GM12891 (cell line): Measurements from ENCODE around the gene TIMP2.

ENCODE experiments used
- POLR2A ChIP-seq: IDR thresholded peaks from 2 replicates; pipeline ENCODE4 v1.6.1; 2011; ENCODE audit warnings: low read depth, low read length, control low read depth
- POLR2AphosphoS5 ChIP-seq: IDR thresholded peaks from 2 replicates; pipeline ENCODE4 v1.6.1; 2011; ENCODE audit warnings: low read depth, low read length, control low read depth
- POU2F2 ChIP-seq: IDR thresholded peaks from 2 replicates; pipeline ENCODE4 v1.6.1; 2011; ENCODE audit warnings: low read depth, mild to moderate bottlenecking, control low read depth, low read length, moderate library complexity
- SPI1 ChIP-seq: IDR thresholded peaks from 2 replicates; pipeline ENCODE4 v1.6.1; 2011; ENCODE audit warnings: low read depth, low read length, control low read depth
- TAF1 ChIP-seq: IDR thresholded peaks from 2 replicates; pipeline ENCODE4 v1.6.1; 2011; ENCODE audit warnings: low read depth, low read length, control low read depth

DNA sequence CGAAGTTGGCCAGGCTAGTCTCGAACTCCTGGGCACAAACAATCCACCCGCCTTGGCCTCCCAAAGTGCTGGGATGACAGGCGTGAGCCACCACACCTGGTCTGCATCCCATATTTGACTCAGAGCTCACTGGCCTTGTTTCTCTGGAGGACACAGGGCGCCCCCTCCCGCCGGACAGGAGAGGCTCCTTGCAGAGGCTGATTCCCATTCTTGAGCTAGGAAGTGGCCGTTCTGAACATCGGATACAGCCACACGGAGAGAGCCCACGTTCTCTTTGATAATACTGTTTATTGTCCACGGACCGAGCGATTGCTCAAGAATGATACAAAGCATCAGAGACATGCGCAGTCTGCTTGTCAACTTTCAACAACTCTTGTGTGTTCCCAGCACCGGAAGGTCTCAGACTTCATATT lies 72.5 kb downstream of the TIMP2 start:
- TF ChIP-seq POLR2A (no peak), POLR2AphosphoS5 (no peak), SPI1 (no peak), TAF1 (no peak), POU2F2 (no peak)
